HG02884 (cell line): ENCODE data around the gene NPY4R2.
"Not testable (repeated sequence)": the region's sequence is repeated elsewhere in the genome, so short reads cannot be mapped to it uniquely, and the experiment has no call there.

Experiments
- ATAC-seq: cut with Tn5 transposase; IDR thresholded peaks from one replicate; pipeline ENCODE4 v1.9.1; 2021; ENCODE audit warnings: mild to moderate bottlenecking, moderate library complexity; ENCODE audit not compliant: unreplicated experiment

The NPY4R2 gene

GRCh38 chr10:47918475-47918874, at the start of gene NPY4R2:
Gene NPY4R2 (plus strand): TSS chr10:47918662. CDS start chr10:47921988, 3,326 bp downstream.
- ATAC-seq: not testable (repeated sequence)

GRCh38 chr10:47870887-47871286, 47.6 kb upstream of the NPY4R2 start:
- not testable (repeated sequence) for ATAC-seq

GRCh38 chr10:47871485-47872180, 46.8 kb upstream of the NPY4R2 start:
- ATAC-seq: not testable (repeated sequence)

GRCh38 chr10:47872236-47872635, 46.2 kb upstream of the NPY4R2 start:
- ATAC-seq: not testable (repeated sequence)

- not testable (repeated sequence) for ATAC-seq
These were observed 34.2 kb upstream of the NPY4R2 start for GRCh38 chr10:47884239-47884638.

GRCh38 chr10:47884934-47885333, 33.5 kb upstream of the NPY4R2 start:
- ATAC-seq: not testable (repeated sequence)

GRCh38 chr10:47886356-47886755, 32.1 kb upstream of the NPY4R2 start:
- not testable (repeated sequence) for ATAC-seq

- not testable (repeated sequence) for ATAC-seq
These were observed 31.6 kb upstream of the NPY4R2 start for GRCh38 chr10:47886827-47887226.

- ATAC-seq: not testable (repeated sequence)
These were observed 27.7 kb upstream of the NPY4R2 start for GRCh38 chr10:47890737-47891136.

- ATAC-seq: not testable (repeated sequence)
These were observed 25.8 kb upstream of the NPY4R2 start for GRCh38 chr10:47892494-47893261.

- ATAC-seq: not testable (repeated sequence)
These were observed 23.9 kb upstream of the NPY4R2 start for GRCh38 chr10:47894571-47894970.

GRCh38 chr10:47897813-47898212, 20.6 kb upstream of the NPY4R2 start:
- ATAC-seq: not testable (repeated sequence)

GRCh38 chr10:47909333-47909732, 9.1 kb upstream of the NPY4R2 start:
- not testable (repeated sequence) for ATAC-seq

- not testable (repeated sequence) for ATAC-seq
These were observed 8.0 kb upstream of the NPY4R2 start for GRCh38 chr10:47910486-47910885.

- ATAC-seq: not testable (repeated sequence)
These were observed 4.4 kb upstream of the NPY4R2 start for GRCh38 chr10:47914052-47914451.

- not testable (repeated sequence) for ATAC-seq
These were observed 2.5 kb upstream of the NPY4R2 start for GRCh38 chr10:47915849-47916548.

GRCh38 chr10:47920610-47921009, 2.1 kb downstream of the NPY4R2 start:
- not testable (repeated sequence) for ATAC-seq

GRCh38 chr10:47922503-47922902, 4.0 kb downstream of the NPY4R2 start:
- not testable (repeated sequence) for ATAC-seq

- ATAC-seq: not testable (repeated sequence)
These were observed 6.2 kb downstream of the NPY4R2 start for GRCh38 chr10:47924628-47925027.

- not testable (repeated sequence) for ATAC-seq
These were observed 8.9 kb downstream of the NPY4R2 start for GRCh38 chr10:47927147-47927916.
